NCI-H345 treated with DMSO at 0.1 percent for 48 hours (cell line): Measurements from ENCODE around the gene PARPBP.
"Not testable (repeated sequence)": the region's sequence is repeated elsewhere in the genome, so short reads cannot be mapped to it uniquely, and the experiment has no call there.

ENCODE experiments used
- DNase-seq: peaks from one replicate; lab custom pipeline; 2025; ENCODE audit not compliant: unreplicated experiment; lab: John Stamatoyannopoulos, UW

Gene PARPBP

GRCh38 chr12:102119674-102120563, at the start of gene PARPBP, which contains the start of gene NUP37:
TSS of gene PARPBP (plus strand) at chr12:102120183. CDS start at chr12:102123889, 3,706 bp downstream.
TSS of gene NUP37 (minus strand) at chr12:102120114. CDS start at chr12:102118518, 1,596 bp downstream.
- DNase-seq: peak; percentile 80

GRCh38 chr12:102072092-102072491, 47.9 kb upstream of the PARPBP start:
- DNase-seq: not testable (repeated sequence)

- no peak for DNase-seq
Measured at GRCh38 chr12:102080842-102081241, 39.1 kb upstream of the PARPBP start.

- not testable (repeated sequence) for DNase-seq
Measured at GRCh38 chr12:102089228-102089835, 30.7 kb upstream of the PARPBP start.

- no peak for DNase-seq
Measured at GRCh38 chr12:102093319-102093718, 26.7 kb upstream of the PARPBP start.

GRCh38 chr12:102095677-102096263, 24.2 kb upstream of the PARPBP start:
- peak; percentile 3 for DNase-seq

- no peak for DNase-seq
Measured at GRCh38 chr12:102096855-102097254, 23.1 kb upstream of the PARPBP start.

- no peak for DNase-seq
Measured at GRCh38 chr12:102106905-102107304, 13.1 kb upstream of the PARPBP start.

- DNase-seq: no peak
Measured at GRCh38 chr12:102107970-102108369, 12.0 kb upstream of the PARPBP start.

- no peak for DNase-seq
Measured at GRCh38 chr12:102110782-102111181, 9.2 kb upstream of the PARPBP start.

- DNase-seq: no peak
Measured at GRCh38 chr12:102114212-102114611, 5.8 kb upstream of the PARPBP start.

- DNase-seq: no peak
Measured at GRCh38 chr12:102116392-102116791, 3.6 kb upstream of the PARPBP start.

- no peak for DNase-seq
Measured at GRCh38 chr12:102118874-102119273, 1.1 kb upstream of the PARPBP start.

GRCh38 chr12:102120564-102120873, 536 bp downstream of the PARPBP start:
- DNase-seq: peak; percentile 53

- DNase-seq: no peak
Measured at GRCh38 chr12:102120886-102121285, 903 bp downstream of the PARPBP start.

- DNase-seq: not testable (repeated sequence)
Measured at GRCh38 chr12:102121328-102121727, 1.3 kb downstream of the PARPBP start.

GRCh38 chr12:102130720-102131119, 10.7 kb downstream of the PARPBP start:
- not testable (repeated sequence) for DNase-seq

- DNase-seq: not testable (repeated sequence)
Measured at GRCh38 chr12:102131442-102131841, 11.5 kb downstream of the PARPBP start.

GRCh38 chr12:102137619-102138018, 17.6 kb downstream of the PARPBP start:
- DNase-seq: not testable (repeated sequence)

GRCh38 chr12:102142866-102143373, 22.9 kb downstream of the PARPBP start:
- not testable (repeated sequence) for DNase-seq

GRCh38 chr12:102144221-102144620, 24.2 kb downstream of the PARPBP start:
- no peak for DNase-seq
